ENCODE results near the gene NADK. TPM values are rescaled to one million over a fixed set of nuclear protein-coding genes. Genes with fewer than 3 reads are reported as not detected.

Gene NADK
- total RNA-seq, 2 experiments from 2014 or later, result 156 to 184 TPM

DNA sequence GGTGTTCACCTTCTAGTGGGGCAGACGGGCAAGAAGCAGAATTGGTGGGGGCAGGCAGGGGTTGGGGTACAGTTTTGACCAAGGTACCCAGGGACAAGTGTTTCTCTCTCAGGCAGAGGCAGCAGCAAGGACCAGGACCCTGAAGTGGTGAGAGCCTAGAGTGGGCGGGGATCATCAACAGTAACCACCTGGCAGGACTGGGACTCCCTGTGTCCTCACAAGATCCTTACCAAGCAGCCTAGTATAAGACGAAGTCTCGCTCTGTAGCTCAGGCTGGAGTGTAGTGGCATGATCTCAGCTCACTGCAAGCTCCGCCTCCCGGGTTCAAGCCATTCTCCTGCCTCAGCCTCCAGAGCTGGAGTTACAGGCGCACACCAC lies 3.2 kb upstream of the NADK start:
- Histone ChIP-seq H2AFZ (ENCODE audit: low read length) (no peak overlapping the region), H3K4me1 (ENCODE audit: insufficient read depth, low read length, poor library complexity, severe bottlenecking) (peaks cover 56% of the 10 kb centered on the region), H3K79me2 (ENCODE audit: insufficient read depth, low read depth, low read length) (peaks cover 16% of the 10 kb centered on the region), H3K36me3 (ENCODE audit: insufficient read depth, low read length) (peaks cover 31% of the 10 kb centered on the region), H3K9me3 (ENCODE audit: low read length) (no peaks in the 10 kb centered on the region), H3K27ac (ENCODE audit: low read depth, low read length, poor library complexity, severe bottlenecking) (peak overlapping the region; percentile 96), H3K4me3 (ENCODE audit: low read depth, low read length, poor library complexity, severe bottlenecking) (no peak overlapping the region), H3K4me2 (ENCODE audit: low read length) (peak overlapping the region; percentile 92), H3K9me2 (ENCODE audit: insufficient read depth, low read length) (no peaks in the 10 kb centered on the region), H4K20me1 (ENCODE audit: insufficient read depth, low read length) (no peaks in the 10 kb centered on the region)
- TF ChIP-seq, protein P1, sequence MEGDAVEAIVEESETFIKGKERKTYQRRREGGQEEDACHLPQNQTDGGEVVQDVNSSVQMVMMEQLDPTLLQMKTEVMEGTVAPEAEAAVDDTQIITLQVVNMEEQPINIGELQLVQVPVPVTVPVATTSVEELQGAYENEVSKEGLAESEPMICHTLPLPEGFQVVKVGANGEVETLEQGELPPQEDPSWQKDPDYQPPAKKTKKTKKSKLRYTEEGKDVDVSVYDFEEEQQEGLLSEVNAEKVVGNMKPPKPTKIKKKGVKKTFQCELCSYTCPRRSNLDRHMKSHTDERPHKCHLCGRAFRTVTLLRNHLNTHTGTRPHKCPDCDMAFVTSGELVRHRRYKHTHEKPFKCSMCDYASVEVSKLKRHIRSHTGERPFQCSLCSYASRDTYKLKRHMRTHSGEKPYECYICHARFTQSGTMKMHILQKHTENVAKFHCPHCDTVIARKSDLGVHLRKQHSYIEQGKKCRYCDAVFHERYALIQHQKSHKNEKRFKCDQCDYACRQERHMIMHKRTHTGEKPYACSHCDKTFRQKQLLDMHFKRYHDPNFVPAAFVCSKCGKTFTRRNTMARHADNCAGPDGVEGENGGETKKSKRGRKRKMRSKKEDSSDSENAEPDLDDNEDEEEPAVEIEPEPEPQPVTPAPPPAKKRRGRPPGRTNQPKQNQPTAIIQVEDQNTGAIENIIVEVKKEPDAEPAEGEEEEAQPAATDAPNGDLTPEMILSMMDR (conservative IDR thresholded peaks at IDR 0.05; ENCODE audit: low read length), result no peak
- TF ChIP-seq EZH2phosphoT487 (IDR thresholded peaks at IDR 0.05; ENCODE audit: borderline replicate concordance, low read depth, low read length), result no peak
- CTCF ChIA-PET (ENCODE audit: unreplicated experiment), result interaction anchor here (0.6 kb wide), 1 partner anchor 13 kb away, joined by 3 read pairs; no protein-coding TSS in a partner anchor
- POLR2A ChIA-PET, result no interaction called here
- DNase-seq (ENCODE audit: low spot score), result peak; percentile 66
- intact Hi-C loops (cut with micrococcal nuclease; ENCODE audit: unreplicated experiment), result no loop called here
- no TSS peak for BruUV-seq (replicated peaks)

DNA sequence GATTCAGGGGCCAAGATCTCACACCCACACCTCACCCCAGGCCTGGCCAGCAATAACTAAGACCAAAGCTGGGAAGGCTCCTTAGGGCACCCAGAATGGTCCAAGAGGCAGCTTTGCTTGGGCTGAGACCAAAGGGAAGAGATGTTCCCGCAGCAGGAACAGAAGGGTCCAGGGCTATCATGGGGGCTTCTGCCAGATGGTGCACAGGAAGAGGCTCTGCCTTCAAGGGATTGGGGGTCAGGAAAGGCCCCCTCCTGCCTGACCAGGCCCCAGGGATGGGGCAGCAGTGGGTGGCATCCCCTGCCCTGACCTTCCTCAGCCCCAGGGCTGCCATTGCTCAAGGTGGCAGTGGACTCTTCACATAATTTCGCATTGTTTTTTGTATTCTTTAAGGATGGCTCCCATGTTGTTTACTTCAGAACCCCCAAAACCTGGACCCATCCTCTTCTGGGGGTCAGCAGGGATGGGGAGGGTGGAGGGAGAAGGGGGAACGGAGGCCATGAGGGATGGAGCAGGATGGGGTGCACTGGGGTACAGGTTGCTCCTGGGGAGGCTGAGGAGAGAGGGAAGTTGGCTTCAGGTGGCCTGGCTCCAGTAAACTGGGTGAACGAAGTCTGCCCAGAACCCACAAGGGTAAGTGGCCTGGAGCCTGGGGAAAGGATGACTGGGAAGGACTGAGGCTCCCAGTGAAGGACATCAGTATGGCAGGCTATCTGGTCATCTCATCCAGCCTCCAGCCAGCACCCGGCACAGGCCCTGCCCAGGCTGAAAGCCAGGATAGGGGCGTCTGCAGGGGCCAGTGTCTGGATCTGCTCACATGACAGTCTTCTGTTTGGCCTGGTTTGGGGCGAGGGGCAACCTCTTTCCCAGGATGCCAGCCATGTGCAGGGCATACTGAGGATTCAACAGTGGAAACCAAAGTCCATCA lies 2.6 kb upstream of the NADK start:
- ChIA-PET CTCF (ENCODE audit: unreplicated experiment) (interaction anchor here (0.9 to 1.3 kb wide), 3 partner anchors 8 to 124 kb away, joined by 3 to 5 read pairs (median 3); no protein-coding TSS in a partner anchor), POLR2A (interaction anchor here (0.6 to 1.7 kb wide), 10 partner anchors 10 to 128 kb away, joined by 3 to 8 read pairs (median 4); no protein-coding TSS in a partner anchor)
- intact Hi-C loops (cut with micrococcal nuclease; ENCODE audit: unreplicated experiment), result no loop called here
- H2AFZ ChIP-seq (ENCODE audit: low read length), result no peak overlapping the region
- peaks cover 24% of the 10 kb centered on the region for H3K36me3 ChIP-seq (ENCODE audit: insufficient read depth, low read length)
- no peaks in the 10 kb centered on the region for H3K9me2 ChIP-seq (ENCODE audit: insufficient read depth, low read length)
- H3K4me1 ChIP-seq (ENCODE audit: insufficient read depth, low read length, poor library complexity, severe bottlenecking), result peaks cover 62% of the 10 kb centered on the region
- DNase-seq (ENCODE audit: low spot score), result peak; percentile 29
- H4K20me1 ChIP-seq (ENCODE audit: insufficient read depth, low read length), result no peaks in the 10 kb centered on the region
- peak overlapping the region; percentile 92 for H3K4me2 ChIP-seq (ENCODE audit: low read length)
- H3K4me3 ChIP-seq (ENCODE audit: low read depth, low read length, poor library complexity, severe bottlenecking), result peak overlapping the region; percentile 97
- TF ChIP-seq EZH2phosphoT487 (IDR thresholded peaks at IDR 0.05; ENCODE audit: borderline replicate concordance, low read depth, low read length), result no peak
- TF ChIP-seq, protein P1 (conservative IDR thresholded peaks at IDR 0.05; ENCODE audit: low read length), result no peak
- H3K9me3 ChIP-seq (ENCODE audit: low read length), result no peaks in the 10 kb centered on the region
- peak overlapping the region; percentile 96 for H3K27ac ChIP-seq (ENCODE audit: low read depth, low read length, poor library complexity, severe bottlenecking)
- H3K79me2 ChIP-seq (ENCODE audit: insufficient read depth, low read depth, low read length), result peaks cover 22% of the 10 kb centered on the region
- BruUV-seq (replicated peaks), result no TSS peak

Measured in OCI-LY7 (cell line).